NCI-H2227 (cell line): ENCODE results near the gene ZNHIT1.

Experiments
- DNase-seq: peaks from one replicate; lab custom pipeline; 2025; ENCODE audit not compliant: unreplicated experiment; lab: John Stamatoyannopoulos, UW

Gene ZNHIT1

DNA sequence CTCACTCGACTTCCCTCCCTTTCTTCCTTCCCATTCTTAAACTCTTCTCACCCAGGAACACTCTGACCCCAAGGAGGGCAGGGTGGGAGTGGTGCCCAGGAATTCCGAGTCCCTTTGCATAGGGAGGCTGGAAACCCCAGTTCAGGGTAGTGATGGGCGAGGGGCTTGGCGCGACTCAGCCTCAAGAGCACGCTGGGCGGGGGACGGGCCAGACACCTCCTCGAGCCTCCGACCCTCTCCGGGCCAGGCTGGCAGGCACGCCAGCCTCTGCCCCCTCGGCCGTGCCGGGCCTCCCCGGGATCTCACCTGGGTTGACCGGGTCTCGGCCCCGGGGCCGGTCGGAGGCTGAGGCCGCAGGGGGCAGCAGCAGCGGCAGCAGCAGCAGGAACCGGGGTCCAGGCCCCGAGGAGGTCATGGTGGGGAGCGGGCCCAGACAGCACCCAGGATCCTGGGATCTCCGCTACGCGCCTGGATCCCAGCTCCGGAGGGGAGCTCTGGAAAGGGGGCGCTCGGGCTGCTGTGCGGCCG lies 1.0 kb upstream of the ZNHIT1 start:
- no peak for DNase-seq

DNA sequence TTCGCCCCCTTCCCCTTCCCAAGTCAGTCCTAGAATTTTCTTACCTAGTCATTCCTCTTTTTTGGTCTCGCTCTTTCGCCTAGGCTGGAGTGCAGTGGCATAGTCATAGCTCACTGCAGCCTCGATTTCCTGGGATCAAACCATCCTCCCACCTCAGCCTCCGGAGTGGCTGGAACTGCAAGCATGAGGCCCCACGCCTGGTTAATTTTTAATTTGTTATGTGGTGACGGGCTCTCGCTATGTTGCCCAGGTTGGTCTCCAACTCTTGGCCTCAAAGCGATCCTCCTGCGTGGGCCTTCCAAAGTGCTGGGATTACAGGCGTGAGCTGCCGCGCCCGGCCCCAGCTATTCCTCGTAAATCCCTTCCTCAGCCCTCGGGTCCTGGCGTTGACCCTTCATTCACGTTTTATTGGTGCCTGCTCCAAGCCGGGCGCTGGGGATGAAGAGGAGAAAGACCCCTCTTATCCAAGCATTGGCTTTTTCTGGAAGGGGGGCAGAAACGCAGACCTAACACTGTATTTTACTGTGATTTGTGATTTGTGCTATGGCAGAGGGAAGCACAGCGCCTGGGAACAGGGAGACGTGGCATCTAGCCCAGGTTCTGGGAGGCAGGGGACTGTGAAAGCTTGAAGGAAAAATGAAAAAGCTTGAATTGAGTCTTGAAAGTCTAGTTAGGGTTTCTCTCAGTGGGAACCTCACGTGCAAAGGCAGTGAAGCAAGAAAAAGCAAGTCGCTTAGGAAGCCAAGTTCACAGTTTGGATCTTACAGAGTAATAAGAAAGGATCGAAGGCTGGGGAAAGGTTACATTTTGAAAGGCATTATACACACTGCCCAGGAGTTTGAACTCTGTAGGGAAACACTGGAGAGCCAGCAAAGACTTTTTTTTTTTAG lies 516 bp downstream of the ZNHIT1 start:
- peak; percentile 56 for DNase-seq

GRCh38 chr7:101220295-101220694 lies 2.3 kb downstream of the ZNHIT1 start:
- DNase-seq, result no peak

GRCh38 chr7:101222275-101222830 lies 4.4 kb downstream of the ZNHIT1 start:
- DNase-seq, result no peak

- no peak for DNase-seq
Observed at GRCh38 chr7:101223528-101223927, 5.6 kb downstream of the ZNHIT1 start.

DNA sequence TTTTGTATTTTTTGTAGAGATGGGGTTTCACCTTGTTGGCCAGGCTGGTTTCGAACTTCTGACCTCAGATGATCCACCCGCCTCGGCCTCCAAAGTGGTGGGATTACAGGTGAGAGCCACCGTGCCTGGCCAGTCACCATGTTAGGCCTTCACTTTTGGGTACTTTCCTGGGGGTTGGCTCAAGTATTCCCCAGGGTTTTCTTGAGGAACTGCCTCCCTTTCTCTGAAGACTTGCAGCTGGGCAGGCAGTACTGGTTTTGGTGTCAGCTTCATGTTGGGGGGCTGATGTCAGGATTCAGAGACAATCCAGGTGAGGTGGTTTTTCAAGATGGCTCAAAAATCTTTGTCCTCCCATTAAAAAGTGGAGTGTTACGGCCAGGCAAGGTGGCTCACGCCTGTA lies 7.7 kb downstream of the ZNHIT1 start:
- no peak for DNase-seq

DNA sequence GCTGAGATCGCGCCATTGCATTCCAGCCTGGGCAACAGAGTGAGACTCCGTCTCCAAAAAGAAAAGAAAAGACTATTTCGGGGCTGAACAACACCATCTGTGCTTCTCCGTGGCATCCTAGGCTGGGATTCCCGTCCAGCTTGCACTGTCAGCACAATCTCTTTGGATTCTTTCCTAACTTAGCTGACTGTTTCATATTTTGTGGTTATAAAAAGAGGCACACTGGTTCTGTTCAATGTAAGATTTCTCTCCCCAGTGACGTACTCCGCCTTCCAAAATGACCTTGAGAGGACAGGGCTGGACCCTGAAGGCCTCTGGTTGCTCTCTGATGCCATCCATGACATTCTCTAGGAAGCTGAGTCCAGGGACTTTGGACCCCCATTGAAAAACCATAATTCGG lies 8.8 kb downstream of the ZNHIT1 start:
- DNase-seq, result no peak

GRCh38 chr7:101231644-101232043 lies 13.7 kb downstream of the ZNHIT1 start:
- no peak for DNase-seq

DNA sequence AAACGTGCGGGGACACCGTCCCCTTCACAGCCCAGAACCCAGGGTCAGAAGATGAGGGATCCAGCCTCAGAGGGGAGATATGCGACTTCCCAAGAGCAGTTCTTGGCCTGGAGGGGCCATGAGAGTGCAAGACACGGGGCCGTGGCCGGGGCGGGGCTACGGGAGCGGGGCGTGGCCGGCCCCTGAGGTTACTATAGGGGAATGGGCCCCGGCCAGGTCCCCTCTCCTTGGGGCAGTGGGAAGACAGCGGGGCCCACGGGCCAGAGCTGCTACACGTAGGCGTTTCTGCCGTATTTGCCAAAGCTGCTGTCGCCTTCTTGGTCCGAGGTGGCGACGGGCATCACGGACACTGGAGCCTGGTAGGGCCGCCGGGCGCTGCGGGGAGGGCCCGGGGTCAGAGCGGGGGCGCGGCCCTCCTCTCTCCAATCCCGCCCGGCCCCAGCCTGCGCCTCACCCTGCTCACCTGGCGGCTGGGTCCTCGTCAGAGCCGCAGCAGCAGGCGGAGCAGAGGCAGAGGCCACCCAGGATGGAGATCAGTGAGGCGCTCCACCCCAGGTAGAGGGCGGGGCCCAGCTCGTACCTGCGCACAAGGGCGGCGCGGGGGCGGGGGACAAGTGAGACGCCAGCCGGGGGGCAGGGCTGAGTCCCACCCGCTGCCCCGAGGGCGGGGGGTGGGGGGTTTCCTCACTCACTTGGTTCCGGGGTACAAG lies 14.3 kb downstream of the ZNHIT1 start:
- DNase-seq, result no peak

DNA sequence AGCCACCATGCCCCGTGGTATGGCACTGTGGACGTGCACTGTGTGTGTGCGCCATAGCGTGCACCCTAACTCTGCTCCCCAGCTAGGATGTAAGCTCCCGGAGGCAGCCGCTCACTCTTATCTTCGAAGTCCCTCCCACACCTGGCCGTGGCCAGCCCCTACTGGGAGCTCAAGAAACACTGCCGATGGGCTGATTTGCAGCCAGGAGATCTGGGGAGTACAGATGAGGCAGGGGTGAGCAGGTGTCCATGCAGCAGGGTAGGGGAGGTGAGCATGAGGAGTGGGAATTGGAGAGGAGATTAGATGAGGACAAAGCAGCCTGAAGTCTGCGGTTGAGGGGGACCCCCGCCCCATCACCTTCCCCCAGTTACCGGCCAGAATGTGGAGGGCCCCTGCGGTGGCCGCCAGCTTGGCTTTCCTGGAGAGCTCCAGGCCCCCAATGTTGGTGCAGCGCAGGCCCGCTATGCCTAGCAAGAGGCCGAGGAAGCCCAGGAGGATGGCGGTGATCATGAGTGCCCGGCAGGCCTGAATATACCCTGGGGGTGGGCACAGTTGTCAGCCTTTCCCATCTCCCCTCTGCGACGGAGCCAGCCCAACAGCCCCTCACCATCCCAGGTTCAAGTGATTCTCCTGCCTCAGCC lies 16.1 kb downstream of the ZNHIT1 start:
- no peak for DNase-seq

DNA sequence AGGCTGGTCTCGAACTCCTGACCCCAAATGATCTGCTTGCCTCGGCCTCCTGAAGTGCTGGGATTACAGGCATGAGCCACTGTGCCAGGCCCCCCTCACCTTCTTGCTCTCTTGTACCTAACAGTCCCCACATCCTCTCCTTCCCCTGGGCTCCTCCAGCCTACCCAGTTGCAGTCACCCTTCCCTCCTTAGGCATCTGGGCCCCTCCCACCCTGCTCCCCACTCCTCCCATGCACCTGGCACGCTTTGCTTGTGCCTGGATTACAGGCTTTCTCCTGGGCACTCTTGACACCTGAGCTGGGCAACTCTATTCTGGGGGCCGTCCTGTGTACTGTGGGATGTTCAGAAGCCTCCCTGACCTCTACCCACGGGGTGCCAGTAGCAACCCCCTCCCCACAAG lies 16.7 kb downstream of the ZNHIT1 start:
- DNase-seq, result no peak

GRCh38 chr7:101235050-101235449 lies 17.1 kb downstream of the ZNHIT1 start:
- DNase-seq, result no peak

DNA sequence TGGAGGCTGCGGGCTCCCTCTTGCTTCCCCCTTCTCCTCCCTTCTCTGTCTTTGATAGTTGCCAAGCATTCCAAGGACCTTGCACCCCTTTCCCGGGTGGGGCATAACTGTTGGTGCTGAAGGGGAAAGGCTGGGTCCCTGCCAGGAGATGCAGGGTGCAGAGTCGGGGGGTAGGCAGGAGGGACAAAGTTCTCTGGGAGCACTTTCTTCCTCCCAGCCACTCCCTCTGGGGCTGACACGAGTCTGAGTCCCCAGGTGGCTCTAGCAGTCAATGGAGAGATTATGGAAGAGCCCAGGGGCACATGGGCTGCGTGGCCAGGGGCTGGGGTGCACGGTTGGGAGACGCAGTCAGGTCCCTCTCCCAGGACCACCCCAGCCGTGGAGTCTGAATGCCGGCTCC lies 17.6 kb downstream of the ZNHIT1 start:
- no peak for DNase-seq

DNA sequence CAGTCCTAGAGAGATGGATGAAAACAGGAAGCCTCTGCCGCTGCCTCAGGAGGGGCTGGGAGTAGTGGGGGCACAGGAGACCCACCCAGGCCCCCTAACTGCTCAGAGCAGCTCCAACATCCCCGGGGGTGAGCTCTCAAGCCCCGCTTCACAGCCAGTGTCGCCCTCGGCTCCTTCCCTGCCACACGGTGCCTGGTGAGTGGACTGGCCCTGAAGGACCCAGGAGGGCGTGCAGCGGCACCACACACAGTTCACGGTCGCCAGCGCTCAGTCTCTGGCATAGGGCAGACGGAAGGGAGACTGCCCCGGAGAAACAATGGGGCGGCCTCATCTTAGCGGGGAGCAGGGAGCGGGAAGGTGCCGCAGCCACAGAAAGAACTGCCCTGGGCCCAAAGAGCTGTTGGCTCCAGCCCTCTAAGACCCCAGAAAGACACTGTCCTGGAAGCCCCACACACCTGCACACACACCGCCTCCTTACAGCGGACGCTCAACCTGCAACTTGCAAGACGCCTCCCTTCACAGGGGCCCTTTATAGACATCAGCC lies 18.4 kb downstream of the ZNHIT1 start:
- no peak for DNase-seq

DNA sequence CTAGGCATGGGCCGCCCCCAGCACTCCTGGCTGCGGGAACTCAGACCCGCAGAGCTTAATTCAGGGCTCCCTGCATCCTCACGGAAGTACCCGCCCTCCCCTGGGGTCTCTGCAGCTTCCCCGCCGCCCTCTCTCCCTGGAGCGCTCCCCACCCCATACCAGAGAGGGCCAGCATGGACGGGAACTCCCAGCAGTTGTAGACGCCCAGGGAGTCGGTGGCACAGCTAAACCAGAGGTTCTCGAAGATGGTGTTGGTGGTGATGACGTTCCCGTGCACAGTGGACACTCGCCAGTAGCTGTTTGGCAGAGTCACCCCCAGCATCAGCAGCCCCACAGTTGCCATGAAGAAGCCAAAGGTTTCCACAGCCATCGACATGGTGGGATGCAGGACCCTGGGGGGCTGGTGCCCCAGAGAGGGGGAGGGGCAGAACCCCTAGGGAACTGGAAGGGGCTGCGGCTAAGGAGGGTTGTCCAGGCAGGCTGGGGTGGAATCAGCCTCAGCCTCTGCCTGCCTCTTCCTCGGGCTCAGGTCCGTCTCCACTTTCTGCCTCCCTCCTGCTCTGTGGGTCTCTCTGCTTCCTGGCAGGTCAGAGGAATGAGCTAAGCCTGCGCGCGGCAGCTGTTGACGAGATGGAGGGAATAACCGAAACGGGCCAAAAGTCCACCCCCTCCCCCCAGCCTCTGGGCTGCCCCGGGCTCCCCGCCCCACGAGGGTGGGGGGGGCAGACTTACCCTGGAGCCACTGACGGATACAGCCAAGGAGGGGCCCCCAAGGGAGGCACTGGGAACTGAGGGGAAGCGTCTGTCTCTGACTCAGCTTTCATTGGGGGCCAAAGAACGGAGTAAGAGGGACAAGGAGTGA lies 19.5 kb downstream of the ZNHIT1 start, which contains the start of gene CLDN15:
Gene CLDN15, minus strand, starts transcription at position 597 of the 862 bp plus-strand sequence. Its CDS starts 221 bp downstream, at position 376.
- no peak for DNase-seq

DNA sequence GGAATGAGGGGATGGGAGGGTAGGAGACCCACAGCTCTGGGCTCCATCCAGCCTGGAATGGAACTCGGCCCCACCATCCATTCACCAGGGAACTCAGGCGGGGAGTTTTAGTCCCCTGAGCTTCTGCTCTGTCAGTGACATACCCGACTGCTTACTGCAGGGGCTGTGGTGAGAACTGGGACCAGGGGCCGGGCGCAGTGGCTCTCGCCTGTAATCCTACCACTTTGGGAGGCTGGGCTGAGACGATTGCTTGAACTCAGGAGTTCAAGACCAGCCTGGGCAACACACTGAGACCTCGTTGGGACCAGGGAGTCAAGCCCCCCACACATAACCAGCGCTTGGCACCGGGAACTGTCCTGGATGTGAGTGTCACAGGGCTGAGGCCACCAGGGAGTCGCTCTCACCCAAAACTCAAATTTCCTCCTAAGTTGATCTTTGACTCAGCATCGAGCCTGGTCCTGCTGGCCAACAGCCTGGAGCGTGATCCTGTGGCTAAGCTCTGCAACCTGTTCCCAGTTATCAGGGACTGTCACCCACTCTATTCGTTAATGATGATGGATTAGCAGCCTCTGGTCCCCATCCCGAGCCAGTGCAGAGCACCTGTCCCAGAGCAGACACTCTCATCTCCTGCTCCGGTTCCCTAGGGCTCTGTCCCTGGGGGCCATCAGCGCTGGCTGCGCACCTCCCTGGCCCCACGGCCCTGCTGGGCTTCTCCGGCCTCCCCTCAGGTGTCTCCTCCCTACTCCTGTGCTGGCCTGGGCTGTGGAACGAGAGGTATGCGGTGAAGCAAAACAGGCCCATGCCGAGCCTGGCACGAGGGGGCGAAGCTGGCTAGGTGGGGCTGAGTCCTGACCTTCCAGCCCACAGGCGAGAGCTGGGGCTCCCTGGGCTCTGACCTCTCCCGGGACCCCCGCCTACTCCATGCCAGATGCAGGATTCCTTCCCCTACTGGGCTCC lies 20.5 kb downstream of the ZNHIT1 start:
- no peak for DNase-seq

DNA sequence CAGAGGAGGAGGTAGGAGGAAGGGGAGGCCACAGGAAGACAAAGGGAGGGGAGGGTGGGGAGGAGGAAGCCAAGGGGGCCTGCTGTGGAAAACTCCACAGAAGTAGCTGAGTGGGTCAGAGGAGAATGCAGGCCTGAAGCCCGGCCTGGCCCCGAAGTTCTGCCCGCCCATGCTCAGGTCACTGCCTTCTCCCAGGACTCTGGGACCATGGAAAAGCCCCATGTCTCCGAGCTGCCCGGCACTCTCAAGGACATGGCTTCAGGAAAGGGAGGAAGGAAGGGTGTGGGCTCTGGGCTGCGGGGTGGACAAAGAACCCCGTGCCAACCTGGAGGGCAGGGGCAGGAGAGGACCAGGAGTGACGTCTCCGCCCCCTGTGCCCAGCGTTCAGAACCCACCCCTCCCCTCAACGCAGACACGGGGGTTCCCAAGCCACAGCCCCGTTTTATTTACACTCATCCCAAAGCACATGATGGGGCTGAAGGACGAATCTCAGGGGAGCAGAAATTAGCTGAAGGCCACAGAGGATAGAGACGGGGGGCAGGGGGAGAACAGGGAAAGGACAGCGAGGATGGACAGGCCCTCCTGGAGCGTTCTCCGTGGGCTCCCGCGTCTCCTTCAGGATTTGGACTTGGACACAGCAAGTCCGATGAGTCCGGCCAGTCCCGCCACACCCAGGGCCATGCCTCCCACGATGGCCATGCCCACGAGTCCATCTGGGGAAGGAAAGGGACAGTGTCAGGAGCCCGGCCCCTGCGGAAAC lies 21.4 kb downstream of the ZNHIT1 start:
- no peak for DNase-seq

GRCh38 chr7:101239951-101240220 lies 21.9 kb downstream of the ZNHIT1 start:
- DNase-seq, result no peak
